NCI-H2171 (cell line): ENCODE measurements around the gene RBFOX1.

ENCODE experiments used
- DNase-seq: peaks from one replicate; lab custom pipeline; 2025; lab: John Stamatoyannopoulos, UW

The RBFOX1 gene

DNA sequence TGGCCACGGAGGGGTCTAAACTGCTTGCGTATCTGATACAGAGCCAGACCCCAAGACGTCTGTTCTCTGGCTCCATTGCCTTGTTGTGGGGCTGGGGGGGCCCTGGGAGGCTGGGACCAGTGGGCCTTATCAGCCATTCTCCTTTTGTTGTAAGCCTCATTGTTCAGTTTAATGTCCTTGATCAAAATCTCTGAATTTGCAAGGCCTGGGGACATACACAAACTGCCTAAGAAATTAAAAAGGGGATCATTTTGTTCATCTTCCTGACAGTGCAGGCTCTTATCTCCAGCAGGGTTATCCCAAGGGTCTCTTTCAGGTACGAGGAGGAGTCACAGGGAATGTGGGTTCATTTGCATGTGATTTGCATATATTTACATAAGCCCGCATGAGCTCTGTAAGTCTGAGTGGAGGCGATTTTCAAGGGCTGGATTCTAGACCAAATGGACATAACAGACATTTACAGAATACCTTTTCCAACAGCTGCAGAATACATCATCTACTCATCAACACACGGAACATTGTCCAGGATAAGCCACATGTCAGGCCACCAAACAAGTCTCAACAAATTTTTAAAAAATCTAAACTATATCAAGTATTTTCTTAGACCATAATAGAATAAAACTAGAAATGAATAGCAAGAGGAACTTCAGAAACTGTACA is 269.8 kb downstream of the RBFOX1 start:
- no peak for DNase-seq

DNA sequence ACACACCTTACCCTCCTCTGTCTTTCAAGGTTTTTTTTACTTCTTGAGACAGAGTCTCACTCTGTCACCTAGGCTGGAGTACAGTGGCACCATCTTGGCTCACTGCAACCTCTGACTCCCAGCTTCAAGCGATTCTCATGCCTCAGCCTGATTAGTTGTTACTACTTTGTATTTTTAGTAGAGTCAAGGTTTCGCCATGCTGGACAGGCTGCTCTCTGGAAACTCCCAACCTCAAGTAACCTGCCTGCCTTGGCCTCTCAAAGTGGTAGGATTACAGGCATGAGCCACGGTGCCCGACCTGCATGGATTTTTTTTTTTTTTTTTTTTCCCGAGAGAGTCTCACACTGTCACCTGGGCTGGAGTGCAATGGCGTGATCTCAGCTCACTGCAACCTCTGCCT is 273.2 kb downstream of the RBFOX1 start:
- no peak for DNase-seq

GRCh38 chr16:7612671-7613070 is 280.0 kb downstream of the RBFOX1 start:
- no peak for DNase-seq

- no peak for DNase-seq
Observed at GRCh38 chr16:7613518-7613917, 280.9 kb downstream of the RBFOX1 start.

GRCh38 chr16:7614021-7614795 is 281.6 kb downstream of the RBFOX1 start:
- DNase-seq, result no peak

- no peak for DNase-seq
Observed at GRCh38 chr16:7615565-7615964, 282.9 kb downstream of the RBFOX1 start.

DNA sequence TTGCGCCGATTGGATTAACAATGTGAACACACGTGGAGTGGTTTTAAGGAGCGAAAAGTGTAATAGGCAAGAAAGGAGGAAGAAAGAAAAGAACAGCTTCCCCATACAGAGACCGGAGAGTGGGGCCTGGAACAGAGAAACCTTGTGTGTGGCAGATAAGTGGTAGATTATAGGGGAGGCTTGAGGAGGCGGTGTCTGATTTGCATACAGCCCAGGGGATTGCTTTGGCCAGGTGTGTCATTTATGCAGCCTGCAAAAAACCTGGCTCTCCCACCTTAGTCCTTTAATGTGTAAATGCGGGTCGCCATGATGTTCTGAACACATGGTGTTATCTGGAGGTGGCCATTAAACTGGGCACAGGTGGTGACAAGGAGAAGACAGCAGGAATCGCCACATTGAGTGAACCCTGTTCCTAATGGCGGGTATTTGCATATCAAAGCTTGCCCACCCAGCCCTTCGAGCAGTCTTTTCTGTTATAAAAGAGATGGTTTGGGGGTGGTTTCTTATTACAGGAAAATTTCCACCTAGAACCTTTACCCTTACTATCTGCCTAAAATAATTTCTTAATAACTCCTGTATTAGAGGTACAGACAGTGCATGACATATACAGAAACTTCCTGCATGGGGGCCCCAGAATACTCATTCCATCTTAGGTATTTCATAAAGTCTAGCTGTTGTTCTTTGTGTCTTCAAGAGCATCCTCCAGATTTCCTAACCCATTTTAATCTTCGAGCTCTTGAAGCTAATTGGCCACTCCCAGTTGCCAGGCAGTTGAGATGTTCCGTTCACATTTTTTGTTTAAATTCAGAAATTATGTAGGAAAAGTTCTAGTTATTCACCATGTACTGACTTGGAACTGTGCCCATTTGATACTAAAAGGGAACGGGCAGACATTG is 292.5 kb downstream of the RBFOX1 start:
- DNase-seq, result no peak

GRCh38 chr16:7628981-7629380 is 296.3 kb downstream of the RBFOX1 start:
- DNase-seq, result no peak

DNA sequence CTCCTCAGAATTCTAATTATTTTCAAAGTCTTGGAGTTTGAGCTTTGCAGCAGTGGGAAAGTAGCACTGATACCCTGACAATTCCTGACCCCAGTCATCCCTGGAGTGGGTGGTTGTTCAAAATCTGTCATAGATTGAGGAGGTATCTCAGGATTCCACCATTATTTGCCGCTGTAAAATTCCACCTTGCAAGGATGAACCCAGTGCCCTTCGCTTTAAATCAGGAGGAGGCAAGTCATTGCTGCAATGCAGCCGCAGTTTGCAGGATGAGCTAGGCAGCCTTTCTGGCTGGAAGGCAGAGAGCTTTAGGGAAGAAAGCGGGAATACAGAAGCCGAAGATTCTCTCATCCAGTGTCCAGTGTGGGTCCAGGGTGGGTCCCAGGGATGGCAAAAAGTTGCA is 296.9 kb downstream of the RBFOX1 start:
- no peak for DNase-seq

- no peak for DNase-seq
Observed at GRCh38 chr16:7637446-7637845, 304.8 kb downstream of the RBFOX1 start.

- no peak for DNase-seq
Observed at GRCh38 chr16:7638306-7638705, 305.7 kb downstream of the RBFOX1 start.

- DNase-seq, result no peak
Observed at GRCh38 chr16:7640334-7640733, 307.7 kb downstream of the RBFOX1 start.

DNA sequence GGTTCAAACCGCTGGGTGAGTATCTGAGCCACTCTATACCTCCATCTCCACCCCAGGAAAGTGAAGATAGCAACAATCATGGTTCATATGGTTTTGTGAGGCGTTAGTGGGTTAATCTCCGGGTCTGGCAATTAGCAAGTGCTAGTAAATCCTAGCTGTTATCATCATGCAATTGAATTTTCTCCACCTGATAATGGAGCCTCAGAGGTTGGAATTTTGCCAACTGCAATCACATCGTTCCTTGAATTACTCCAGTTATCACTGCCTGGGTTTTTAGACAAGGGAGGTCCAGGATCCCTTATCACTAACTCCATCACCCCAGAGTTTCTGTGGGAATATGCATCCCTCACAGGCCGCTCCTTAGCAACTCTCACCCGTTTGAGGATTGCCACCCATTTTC is 311.5 kb downstream of the RBFOX1 start:
- DNase-seq, result no peak

DNA sequence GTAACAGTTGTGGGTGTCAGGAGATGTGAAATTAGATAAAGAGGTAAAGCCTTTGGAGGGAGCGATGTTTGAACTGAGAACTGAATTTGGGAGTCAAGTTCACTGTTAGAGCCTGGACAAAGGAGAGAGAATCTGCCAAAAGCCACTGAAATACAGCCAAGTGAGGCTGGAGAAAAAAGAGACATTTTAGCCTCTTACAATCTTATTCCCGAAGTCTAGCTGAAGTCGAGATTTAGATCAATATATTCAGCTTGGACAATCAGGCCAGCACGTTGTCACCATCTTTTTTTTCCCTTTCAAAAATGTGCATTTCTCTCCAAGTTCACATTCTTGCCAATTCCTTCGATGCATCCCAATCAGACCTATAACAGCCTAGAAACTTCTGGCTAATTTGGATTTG is 312.2 kb downstream of the RBFOX1 start:
- no peak for DNase-seq

DNA sequence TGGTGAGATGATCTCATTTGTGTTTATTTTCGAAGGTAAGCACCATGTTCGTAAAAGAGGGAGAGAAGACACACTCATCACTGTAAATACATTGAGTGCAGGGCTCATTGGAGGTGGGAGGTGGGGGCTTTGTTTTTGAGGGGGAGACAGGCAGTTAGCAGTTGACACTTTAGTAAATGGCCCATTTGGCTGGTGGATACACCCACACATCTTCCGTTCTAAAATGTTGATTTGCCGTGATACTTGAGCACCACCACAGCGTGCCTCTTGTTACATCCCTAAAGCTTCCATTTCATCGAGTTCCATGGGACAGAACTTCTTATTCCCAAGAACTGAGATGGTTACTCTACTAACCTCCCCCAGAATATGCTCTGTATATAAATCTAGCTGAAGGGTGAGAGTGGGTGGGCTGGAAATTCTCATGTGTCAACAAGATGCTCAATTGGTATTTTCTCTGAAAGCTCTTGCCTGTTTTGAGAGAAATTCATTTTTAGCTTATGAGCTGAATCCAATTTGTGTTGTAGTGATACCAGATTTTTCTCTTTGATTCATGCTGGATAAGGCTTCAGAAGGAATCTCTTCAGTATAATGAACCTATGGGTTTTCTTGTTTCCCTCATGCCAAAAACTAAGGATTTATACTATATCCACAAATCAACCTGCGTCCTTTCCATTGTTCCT is 314.3 kb downstream of the RBFOX1 start:
- DNase-seq, result no peak

DNA sequence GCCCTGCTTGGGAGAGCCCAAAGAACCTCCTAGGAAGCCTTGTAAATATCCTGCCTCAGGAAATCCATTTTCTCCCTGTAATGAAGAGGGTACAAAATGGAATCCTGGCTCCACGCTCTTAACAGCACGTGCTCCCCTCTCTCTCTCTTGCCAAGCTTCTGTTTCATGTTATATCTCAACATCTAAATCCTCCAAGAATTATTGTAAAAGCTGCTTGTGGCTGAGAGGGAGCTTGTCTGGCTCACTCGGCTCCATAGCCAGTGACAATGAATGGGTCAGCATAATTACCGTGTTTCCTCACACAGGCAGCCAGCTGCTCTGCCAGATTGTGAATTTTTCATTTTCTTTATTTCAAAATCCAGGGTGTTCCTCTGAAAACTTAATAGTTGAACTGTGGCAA is 317.8 kb downstream of the RBFOX1 start:
- no peak for DNase-seq

DNA sequence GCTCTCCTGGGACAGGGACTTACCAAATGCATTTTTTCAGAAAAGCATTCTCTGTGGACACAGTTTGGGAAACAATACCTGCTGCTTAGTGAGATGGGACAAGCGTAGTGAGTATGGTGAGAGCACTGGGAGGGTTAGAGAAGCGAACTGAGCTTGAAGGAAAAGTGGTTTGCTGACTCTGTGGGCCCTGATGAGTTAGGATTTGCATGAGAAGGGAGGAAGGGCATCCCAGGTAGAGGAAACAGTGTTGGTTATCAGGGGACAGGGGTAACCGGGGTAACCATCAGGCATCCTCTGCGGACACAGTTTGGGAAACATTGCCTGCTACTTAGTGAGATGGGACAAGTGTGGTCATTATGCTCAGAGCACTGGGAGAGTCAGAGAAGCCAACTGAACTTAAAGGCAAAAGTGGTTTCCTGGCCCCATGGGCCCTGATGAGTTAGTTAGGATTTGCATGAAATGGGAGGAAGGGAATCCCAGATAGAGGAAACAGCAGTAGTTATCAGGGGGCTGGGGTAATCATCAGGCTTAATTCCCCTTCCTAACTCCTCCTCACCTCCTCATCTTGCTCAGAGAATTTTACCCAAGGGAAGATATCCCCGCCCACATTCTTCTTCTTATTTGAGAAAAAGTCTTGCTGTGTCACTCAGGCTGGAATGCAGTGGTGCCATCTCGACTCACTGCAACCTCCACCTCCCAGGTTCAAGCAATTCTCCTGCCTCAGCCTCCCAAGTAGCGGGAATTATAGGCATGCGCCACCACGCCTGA is 319.3 kb downstream of the RBFOX1 start:
- no peak for DNase-seq

DNA sequence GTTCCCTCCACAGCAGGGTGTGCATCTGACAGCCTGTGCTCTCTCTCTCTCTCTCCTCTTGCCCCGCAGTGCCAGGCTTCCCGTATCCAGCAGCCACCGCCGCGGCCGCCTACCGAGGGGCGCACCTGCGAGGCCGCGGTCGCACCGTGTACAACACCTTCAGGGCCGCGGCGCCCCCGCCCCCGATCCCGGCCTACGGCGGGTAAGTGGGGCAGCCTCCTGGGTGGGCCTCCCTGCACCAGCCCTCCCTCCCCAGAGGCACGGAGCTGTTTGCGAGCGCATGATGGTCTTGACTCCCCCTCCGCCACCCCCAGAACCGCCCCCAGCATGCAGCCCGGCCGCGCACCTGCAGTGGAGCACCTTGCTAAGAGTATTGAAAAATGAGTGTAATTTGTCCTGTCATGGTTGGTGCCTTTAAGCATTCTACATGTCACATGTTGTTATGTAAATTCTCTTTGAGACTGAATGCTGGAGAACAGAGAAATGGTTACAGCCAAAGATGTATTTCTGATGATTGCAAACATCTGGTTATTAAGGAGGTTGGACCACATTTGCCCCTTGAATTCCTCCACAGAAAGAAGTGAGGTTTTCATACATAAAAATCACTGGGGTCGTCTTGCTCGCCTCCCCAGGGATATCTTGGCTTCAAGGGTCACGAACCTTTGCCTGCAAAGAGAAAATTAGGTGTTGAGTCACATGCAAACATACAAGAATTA is 321.3 kb downstream of the RBFOX1 start:
- no peak for DNase-seq

GRCh38 chr16:7675628-7676027 is 343.0 kb downstream of the RBFOX1 start:
- DNase-seq, result no peak

DNA sequence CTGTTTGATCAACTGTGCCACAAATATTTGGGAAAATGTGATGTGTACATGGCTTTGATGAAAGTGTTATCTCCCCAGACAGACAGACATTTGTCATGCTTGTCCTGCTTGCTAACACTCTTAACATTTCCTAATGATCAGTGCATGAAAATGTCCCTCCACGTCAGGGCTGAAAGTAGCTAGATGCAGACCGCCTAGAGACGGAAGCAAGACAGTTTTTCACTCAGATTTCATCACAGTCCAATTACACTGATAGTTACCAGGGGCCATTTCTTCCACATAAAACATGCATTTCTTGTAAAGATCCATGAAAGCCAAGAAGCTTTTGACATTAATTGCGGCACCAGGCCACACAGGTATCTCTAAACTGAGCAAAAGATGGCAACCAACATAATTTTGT is 347.7 kb downstream of the RBFOX1 start:
- no peak for DNase-seq

GRCh38 chr16:7688811-7689210 is 356.2 kb downstream of the RBFOX1 start:
- DNase-seq, result no peak
